Dedifferentiated amniotic fluid mesenchymal stem cell (primary cell): ENCODE results near the gene RABGAP1.
A peak's percentile ranks its signal among the peaks of the same experiment; 100 is the strongest.

Experiments used
- DNase-seq: peaks from one replicate; pipeline ENCODE4 v3.0.0-alpha.2; 2016; ENCODE audit errors: extremely low spot score

The RABGAP1 gene

GRCh38 chr9:123109540-123110279 lies 168.9 kb downstream of the RABGAP1 start:
- DNase-seq = no peak

DNA sequence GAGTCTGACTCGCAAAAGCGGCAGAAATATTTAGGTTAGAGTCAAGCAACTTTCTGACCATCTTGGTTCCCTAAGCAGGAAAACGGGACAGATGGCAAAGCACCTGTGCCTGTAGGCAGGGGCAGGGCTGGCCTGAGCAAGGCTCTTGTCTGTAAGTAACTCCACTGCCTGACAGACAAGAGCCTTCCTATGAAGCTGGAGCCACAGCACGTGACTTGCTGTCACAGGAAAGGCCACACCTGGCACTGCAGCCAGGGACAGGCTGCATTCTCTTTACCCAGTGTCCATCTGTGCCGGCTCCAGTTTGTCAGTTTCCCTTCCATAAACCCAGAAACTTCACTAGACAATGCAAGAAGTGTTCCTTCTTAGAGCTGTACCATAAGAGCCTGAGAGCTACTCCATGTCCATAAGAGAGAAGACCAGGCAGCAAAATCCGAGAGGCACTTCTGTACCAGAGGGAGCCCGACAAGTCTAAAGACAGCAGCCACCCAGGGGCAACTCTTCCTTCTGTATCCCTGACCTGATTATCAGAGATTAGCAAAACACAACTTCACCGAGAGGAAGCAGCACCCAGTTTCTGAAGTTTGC lies 170.7 kb downstream of the RABGAP1 start:
- DNase-seq = no peak

DNA sequence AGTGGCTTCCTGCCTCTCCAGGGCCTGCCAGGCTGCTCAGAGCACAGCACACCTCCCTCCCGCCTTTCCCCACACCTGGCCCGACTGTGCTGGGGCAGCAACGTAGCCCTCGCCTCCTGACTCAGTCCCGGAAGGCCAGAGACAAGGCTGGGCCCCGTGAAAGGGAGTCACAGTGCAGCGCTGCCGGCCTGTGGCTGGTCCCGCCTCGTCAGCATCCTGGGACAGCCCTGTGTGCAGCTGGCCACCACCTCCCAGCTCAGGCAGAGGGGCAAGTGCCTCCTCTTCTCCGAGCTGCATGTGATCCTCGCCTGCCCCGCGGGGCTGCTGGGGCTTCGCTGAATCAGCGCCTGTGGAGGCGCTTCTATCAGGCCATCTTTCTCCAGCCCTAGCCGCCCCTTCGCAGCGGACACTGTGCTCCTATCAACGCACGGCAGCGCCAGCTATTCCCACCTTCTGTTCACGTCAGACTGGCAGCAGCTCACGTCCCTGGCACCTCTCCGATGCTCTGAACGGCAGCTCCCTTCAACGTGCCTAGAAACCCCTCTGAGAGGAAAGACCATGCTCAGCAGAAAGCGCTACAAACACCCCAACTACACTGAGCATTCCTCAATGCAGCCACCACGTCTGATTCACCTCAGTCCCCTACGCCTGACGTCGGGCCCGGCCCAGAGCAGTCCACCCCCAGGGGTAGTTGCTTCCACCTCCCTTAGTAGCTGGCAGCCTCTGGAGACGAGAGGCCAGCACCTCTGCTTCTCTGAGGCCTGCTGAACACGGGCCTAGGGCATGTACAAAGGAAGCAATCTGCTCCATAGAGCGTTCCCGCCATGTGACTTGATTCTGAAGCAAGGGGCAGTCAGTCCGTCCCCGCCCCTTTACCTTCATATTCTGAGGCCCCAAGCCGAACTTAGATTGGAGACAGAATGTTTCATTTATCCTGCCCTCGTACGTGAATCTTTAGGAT lies 171.5 kb downstream of the RABGAP1 start:
- no peak for DNase-seq

GRCh38 chr9:123113185-123113584 lies 172.4 kb downstream of the RABGAP1 start:
- no peak for DNase-seq

GRCh38 chr9:123115146-123115913 lies 174.5 kb downstream of the RABGAP1 start:
- no peak for DNase-seq

DNA sequence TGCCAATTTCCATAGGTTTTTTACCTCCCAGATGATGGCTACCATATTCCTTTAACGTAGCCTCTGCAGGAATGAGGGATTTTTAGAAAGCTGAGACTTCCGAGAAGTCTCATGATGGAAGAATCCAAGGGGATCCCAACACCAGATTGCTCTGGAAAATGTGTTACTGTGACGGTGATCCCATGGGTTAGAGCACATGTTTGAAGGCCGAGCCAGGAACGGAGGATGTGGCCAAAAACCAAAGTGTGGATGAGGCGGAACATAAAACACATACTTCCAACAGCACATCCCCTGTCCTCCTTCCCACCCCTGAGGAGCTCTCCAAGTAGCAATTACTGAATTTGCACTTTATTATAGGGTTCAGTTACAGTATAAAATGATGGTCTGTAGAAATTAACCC lies 175.2 kb downstream of the RABGAP1 start:
- DNase-seq = no peak

DNA sequence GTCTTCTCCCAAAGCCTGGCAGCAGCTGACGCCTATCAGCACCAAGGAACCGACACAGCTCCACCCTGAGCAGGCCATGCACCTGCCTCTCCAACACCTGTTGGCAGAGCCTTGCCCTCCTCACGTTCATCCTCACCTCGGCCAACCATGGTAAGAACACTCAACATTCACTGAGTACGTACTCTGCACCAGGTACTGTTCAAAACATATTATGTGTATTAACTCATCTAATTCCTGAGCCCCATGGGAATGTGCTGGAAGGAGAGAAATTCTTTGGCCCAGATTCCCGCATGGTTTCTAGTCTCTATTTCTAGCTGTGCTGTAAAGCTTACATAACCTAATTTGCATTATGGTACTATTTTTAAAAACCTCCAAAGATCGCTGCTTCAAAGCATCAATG lies 178.7 kb downstream of the RABGAP1 start:
- no peak for DNase-seq

- no peak for DNase-seq
Observed at GRCh38 chr9:123120131-123120530, 179.3 kb downstream of the RABGAP1 start.

DNA sequence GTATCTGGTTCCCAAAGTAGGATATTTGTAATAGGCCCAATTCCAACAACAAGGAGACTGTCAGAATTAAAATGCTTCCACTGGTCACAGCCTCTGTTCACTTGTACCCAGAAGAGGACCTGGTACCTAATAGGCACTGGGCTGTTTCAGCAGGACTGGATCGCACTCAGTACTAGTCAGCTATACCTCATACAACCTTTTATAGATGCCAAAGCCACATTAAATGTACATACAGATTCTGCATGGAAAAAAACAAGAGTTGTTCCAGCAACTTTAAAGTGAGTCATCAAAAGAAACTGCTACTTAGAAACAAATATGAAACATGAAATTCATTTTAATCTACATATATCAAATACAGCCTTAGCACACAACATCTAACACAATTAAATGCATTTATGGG lies 180.1 kb downstream of the RABGAP1 start:
- peak; percentile 41 for DNase-seq

DNA sequence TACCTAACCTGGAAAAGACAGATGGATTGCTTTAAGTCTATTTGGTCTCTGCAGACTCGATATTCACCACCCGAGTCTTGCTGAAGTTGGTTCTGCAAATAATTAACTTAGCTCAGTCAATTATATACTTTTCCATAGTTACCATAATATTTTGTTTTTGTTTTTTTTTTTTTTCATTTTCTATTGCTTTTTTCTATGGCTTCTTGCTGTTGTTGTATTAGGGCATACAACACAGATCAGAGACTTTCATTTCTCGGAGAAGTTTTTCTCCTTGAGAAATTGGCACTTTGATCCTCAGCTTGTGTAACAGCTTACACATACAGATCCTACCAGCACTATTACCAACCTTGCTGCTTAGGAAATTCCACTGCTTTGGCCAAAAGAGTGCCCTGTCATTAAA lies 180.6 kb downstream of the RABGAP1 start:
- no peak for DNase-seq

DNA sequence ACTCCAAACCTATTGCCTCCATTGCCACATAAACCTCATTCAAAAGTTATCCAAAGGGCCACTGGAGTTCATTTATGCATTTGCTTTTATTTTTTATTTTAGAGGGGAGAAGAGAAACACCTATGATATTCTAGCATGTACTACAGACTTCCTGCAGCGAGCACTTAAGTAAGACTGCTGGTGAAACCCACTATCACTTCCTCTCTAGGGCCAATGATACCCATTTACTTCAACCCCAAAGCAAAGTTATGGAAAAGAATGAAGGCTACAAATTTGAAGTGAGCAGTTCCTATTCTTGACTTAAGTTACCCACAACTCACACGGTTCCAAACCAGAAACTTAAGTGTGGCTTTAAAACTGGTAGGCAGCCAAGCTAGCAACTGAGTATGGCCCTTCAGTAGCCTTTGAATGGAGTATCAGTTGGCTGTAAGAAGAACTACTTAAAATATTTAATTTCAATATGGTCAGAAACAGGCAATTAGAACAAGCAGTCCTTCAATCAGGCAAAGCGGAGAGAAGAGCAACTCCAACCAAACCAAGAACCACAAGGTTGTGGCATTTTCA lies 186.8 kb downstream of the RABGAP1 start:
- DNase-seq = no peak

GRCh38 chr9:123128591-123128990 lies 187.8 kb downstream of the RABGAP1 start:
- DNase-seq = no peak

DNA sequence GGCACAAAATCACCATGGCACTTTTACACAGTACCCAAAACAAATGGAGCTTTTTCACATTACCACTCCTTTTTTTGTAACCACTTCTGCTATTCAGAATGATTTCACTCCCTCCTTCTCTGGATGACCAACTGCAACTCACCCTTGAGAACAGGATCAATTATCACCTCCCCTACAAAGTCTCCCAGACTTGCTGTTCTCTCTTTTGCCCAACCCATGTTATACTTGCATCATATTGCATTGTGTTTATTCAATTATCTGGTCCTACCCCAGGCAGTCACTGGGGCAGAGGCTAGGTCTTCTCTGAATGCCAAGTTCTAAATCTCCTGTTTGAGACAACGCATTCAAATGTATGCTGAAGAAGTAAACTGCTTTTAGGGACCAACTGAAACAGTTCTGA lies 188.6 kb downstream of the RABGAP1 start:
- no peak for DNase-seq

- peak; percentile 48 for DNase-seq
Observed at GRCh38 chr9:123131258-123131657, 190.4 kb downstream of the RABGAP1 start.

- DNase-seq = no peak
Observed at GRCh38 chr9:123131993-123132392, 191.2 kb downstream of the RABGAP1 start.

GRCh38 chr9:123132696-123133095 lies 191.9 kb downstream of the RABGAP1 start:
- DNase-seq = no peak

DNA sequence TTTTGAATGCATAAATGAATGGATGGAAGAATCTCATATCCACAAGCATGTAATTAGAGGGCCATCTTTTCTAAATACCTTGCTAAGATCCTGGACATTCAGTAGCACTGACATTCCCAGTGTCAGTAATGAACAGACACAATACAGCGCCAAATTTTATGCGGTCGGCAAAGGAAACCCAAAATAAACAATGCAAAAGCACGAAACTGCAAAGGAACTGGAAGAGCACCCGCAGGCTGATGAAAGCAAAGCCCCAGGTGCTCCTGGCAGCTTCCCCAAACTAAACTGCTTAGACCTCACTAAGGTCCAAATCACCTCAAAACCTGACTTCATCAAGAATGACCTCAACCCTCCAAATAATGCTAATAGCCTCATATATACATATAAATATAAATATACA lies 194.6 kb downstream of the RABGAP1 start:
- no peak for DNase-seq

- DNase-seq = no peak
Observed at GRCh38 chr9:123138163-123138562, 197.3 kb downstream of the RABGAP1 start.

DNA sequence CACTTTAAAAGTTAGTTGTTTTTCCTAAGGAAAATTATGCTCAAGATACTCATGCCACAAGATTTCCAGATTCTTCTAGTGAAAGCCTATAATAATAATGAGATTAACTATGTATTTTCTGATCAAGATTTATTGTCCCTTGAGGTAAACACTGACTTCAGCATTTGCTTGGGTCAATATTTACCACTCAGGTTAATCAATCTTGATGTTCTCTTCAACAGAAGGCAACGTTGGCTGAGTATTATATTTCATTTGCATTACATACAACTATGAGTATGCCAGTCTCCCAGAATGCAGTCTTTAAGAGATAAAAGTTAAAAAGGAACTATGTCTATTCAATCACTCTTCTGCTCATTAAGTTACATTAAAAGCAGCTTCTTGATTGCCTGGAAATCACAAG lies 208.2 kb downstream of the RABGAP1 start:
- DNase-seq = no peak

DNA sequence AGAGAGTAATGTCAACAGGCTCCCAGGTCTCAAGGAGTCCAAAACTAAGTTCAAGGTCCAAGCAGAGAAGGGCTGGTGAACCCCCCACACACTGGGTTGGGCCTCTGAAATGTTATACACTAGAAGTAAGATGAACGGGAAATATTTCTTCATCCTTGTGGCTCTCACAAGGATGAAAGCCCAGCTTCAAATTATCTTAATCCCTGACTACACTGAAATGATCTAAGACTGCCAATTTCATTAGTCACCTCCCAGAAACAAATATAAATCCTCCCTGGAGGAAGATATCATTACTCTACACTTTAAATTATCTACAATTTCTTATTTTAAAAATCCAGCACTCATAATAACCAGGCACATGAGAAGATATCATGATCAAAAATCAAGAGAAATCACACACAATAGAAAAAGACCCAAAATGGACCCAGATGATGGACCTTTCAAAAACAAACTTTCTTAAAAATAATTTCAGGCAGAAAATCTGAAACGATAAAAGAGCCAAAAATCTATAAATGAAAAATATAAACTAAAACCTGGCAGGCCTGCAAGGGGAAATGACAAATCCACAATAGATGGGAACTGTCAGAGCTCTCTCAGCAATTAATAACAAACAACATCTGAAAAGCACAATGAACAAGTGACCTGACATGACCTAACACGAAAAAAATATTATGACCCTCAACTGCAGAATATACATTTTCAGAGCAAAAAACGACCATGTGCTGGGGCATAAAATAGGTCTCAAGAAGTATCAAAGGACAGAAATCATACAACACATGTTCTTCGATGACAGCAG lies 210.1 kb downstream of the RABGAP1 start:
- no peak for DNase-seq
